Keratinocyte (primary cell): ENCODE results near the gene PDIA4. TPM values are rescaled to one million over a fixed set of nuclear protein-coding genes. Genes with fewer than 3 reads are reported as not detected.

ENCODE experiments used
- DNase-seq: peaks from one replicate; pipeline ENCODE4 v3.0.0-alpha.2; 2011; ENCODE audit warnings: low read depth, missing footprints, low spot score
- FAIRE-seq: peaks from 2 replicates; lab custom pipeline; 2011; peaks lifted over from hg19 to GRCh38; lab: Jason Lieb, UNC
- H2AFZ ChIP-seq: 2 replicates; pipeline ENCODE4 v1.6.0; 2012; ENCODE audit warnings: low read length, control low read depth, inconsistent platforms; ENCODE audit not compliant: control insufficient read depth
- H3K27ac ChIP-seq: 2 replicates; pipeline ENCODE4 v1.5.1; 2011; ENCODE audit warnings: low read length; ENCODE audit not compliant: control insufficient read depth, insufficient read depth
- H3K27me3 ChIP-seq: 3 replicates; pipeline ENCODE4 v1.6.0; 2011; ENCODE audit warnings: low read length; ENCODE audit not compliant: control insufficient read depth, insufficient read depth; ENCODE audit errors: extremely low read depth
- H3K36me3 ChIP-seq, 2 experiments: 2 replicates in 1 of 2; 3 replicates in 1 of 2; pipeline ENCODE4 v1.5.1; 2011; ENCODE audit warnings: low read length in 2 of 2, mild to moderate bottlenecking in 1 of 2; ENCODE audit not compliant: control insufficient read depth in 2 of 2, insufficient read depth in 2 of 2; ENCODE audit errors: extremely low read depth in 1 of 2
- H3K4me1 ChIP-seq: 3 replicates; pipeline ENCODE4 v1.5.1; 2011; ENCODE audit warnings: low read length; ENCODE audit not compliant: control insufficient read depth, insufficient read depth; ENCODE audit errors: extremely low read depth
- H3K4me2 ChIP-seq: 3 replicates; pipeline ENCODE4 v1.6.0; 2011; ENCODE audit warnings: low read depth, low read length; ENCODE audit not compliant: control insufficient read depth, insufficient read depth; ENCODE audit errors: extremely low read depth
- H3K4me3 ChIP-seq, 3 experiments: fragments of 200-600 bp in 1 of 3; sonication (generic) in 1 of 3; 2 replicates in 2 of 3; 3 replicates in 1 of 3; pipeline ENCODE4 v1.5.1; 2011 to 2016; ENCODE audit warnings: low read length in 3 of 3, mild to moderate bottlenecking in 3 of 3, control low read depth in 2 of 3, inconsistent platforms in 1 of 3, low read depth in 1 of 3, mixed read lengths in 1 of 3, mixed run types in 1 of 3, moderate library complexity in 1 of 3; ENCODE audit not compliant: control insufficient read depth in 2 of 3, insufficient read depth in 2 of 3; ENCODE audit errors: extremely low read depth in 1 of 3
- H3K79me2 ChIP-seq: 2 replicates; pipeline ENCODE4 v1.6.0; 2012; ENCODE audit warnings: low read length; ENCODE audit not compliant: control insufficient read depth, insufficient read depth
- H3K9ac ChIP-seq: 3 replicates; pipeline ENCODE4 v1.6.0; 2011; ENCODE audit warnings: low read length; ENCODE audit not compliant: control insufficient read depth, insufficient read depth; ENCODE audit errors: extremely low read depth
- H3K9me1 ChIP-seq: 3 replicates; pipeline ENCODE4 v1.6.0; 2011; ENCODE audit warnings: low read length; ENCODE audit not compliant: control insufficient read depth, insufficient read depth; ENCODE audit errors: extremely low read depth
- H3K9me3 ChIP-seq: 2 replicates; pipeline ENCODE4 v1.5.1; 2012; ENCODE audit warnings: low read depth, low read length; ENCODE audit not compliant: control insufficient read depth
- H4K20me1 ChIP-seq: 3 replicates; pipeline ENCODE4 v1.6.0; 2011; ENCODE audit warnings: low read length; ENCODE audit not compliant: control insufficient read depth, insufficient read depth; ENCODE audit errors: extremely low read depth
- CTCF ChIP-seq, 3 experiments: IDR thresholded peaks in 1 of 3; conservative IDR thresholded peaks in 1 of 3; optimal IDR thresholded peaks in 1 of 3; 2 replicates in 2 of 3; 3 replicates in 1 of 3; pipeline versions ENCODE3 to v1.5.1; 2011; ENCODE audit warnings: low read length in 3 of 3, mild to moderate bottlenecking in 3 of 3, moderate library complexity in 2 of 3, control low read depth in 1 of 3, inconsistent platforms in 1 of 3; ENCODE audit not compliant: insufficient read depth in 2 of 3; ENCODE audit errors: extremely low read depth in 1 of 3
- EZH2 ChIP-seq: IDR thresholded peaks from one replicate; pipeline ENCODE4 v1.6.1; 2012; ENCODE audit warnings: inconsistent platforms, mild to moderate bottlenecking, low read length, moderate library complexity
- dilution Hi-C: fragments of 300-500 bp; cut with MboI; formaldehyde crosslinking; loops from one replicate; pipeline ENCODE4 v1.7.0; 2020; ENCODE audit warnings: low sequenced_read_pairs; ENCODE audit not compliant: extremely low pct_ligation_motif_present
- polyA plus RNA-seq, 5 experiments: library from polyadenylated mRNA; depleted of rRNA in 3 of 5; stranded (reverse) in 3 of 5; stranded (forward) in 1 of 5; unstranded in 1 of 5; fragments of >200 nt; gene quantifications; 1 replicate in 1 of 5; 2 replicates in 3 of 5; 3 replicates in 1 of 5; pipeline versions ENCODE4 v1.2.1 to v1.2.3, GENCODE V29; 2011 to 2012; ENCODE audit warnings: missing spikeins in 2 of 5, low read depth in 1 of 5, low replicate concordance in 1 of 5

Gene PDIA4
- polyA plus RNA-seq, 1 donor (not counting 4 experiments of a cell fraction or from before 2014, with no cell fraction given): 145 TPM

- H3K4me2 ChIP-seq: no peak overlapping the region
- FAIRE-seq (no peak), DNase-seq (no peak)
- H3K27ac ChIP-seq: no peak overlapping the region
- dilution Hi-C loops: no loop called here
- no peak overlapping the region for H3K9ac ChIP-seq
- H3K4me1 ChIP-seq: no peaks in the 10 kb centered on the region
- no peak overlapping the region for H3K4me3 ChIP-seq
- no peaks in the 10 kb centered on the region for H4K20me1 ChIP-seq
- H3K79me2 ChIP-seq: no peaks in the 10 kb centered on the region
- no peaks in the 10 kb centered on the region for H3K27me3 ChIP-seq
- TF ChIP-seq EZH2 (no peak), CTCF (optimal IDR thresholded peaks at IDR 0.05 in 1 of 3, IDR thresholded peaks at IDR 0.05 in 1 of 3, conservative IDR thresholded peaks at IDR 0.05 in 1 of 3; ENCODE audit: extremely low read depth in 1 of 3, insufficient read depth in 2 of 3, low read length in 3 of 3) (no peak)
- H3K9me1 ChIP-seq: no peaks in the 10 kb centered on the region
- H3K9me3 ChIP-seq: no peaks in the 10 kb centered on the region
- no peaks in the 10 kb centered on the region for H3K36me3 ChIP-seq
- H2AFZ ChIP-seq: no peak overlapping the region
Measured at GRCh38 chr7:148958061-148958460, 70.2 kb downstream of the PDIA4 start.

- H3K36me3 ChIP-seq: no peaks in the 10 kb centered on the region
- no peaks in the 10 kb centered on the region for H3K9me3 ChIP-seq
- no peak overlapping the region for H3K27ac ChIP-seq
- no peaks in the 10 kb centered on the region for H3K9me1 ChIP-seq
- FAIRE-seq: no peak
- no peak overlapping the region for H3K4me3 ChIP-seq
- no peak for DNase-seq
- peak overlapping the region; percentile 71 for H2AFZ ChIP-seq
- no peak overlapping the region for H3K9ac ChIP-seq
- H4K20me1 ChIP-seq: no peaks in the 10 kb centered on the region
- H3K27me3 ChIP-seq: no peaks in the 10 kb centered on the region
- peak overlapping the region; percentile 10 for H3K4me2 ChIP-seq
- H3K4me1 ChIP-seq: no peaks in the 10 kb centered on the region
- dilution Hi-C loops: no loop called here
- no peak for TF ChIP-seq CTCF (optimal IDR thresholded peaks at IDR 0.05 in 1 of 3, IDR thresholded peaks at IDR 0.05 in 1 of 3, conservative IDR thresholded peaks at IDR 0.05 in 1 of 3; ENCODE audit: extremely low read depth in 1 of 3, insufficient read depth in 2 of 3, low read length in 3 of 3)
- TF ChIP-seq EZH2: no peak
- H3K79me2 ChIP-seq: no peaks in the 10 kb centered on the region
Measured at GRCh38 chr7:148954766-148955165, 73.5 kb downstream of the PDIA4 start.
